ENCODE results near the gene FAM187B.

Gene FAM187B

GRCh38 chr19:35217649-35217990 lies 10.9 kb downstream of the FAM187B start:
- H3K4me2 ChIP-seq (ENCODE audit: low read length), result no peak overlapping the region
- TF ChIP-seq EZH2phosphoT487 (IDR thresholded peaks at IDR 0.05; ENCODE audit: borderline replicate concordance, low read length) (no peak), CTCF (IDR thresholded peaks at IDR 0.05; ENCODE audit: low read depth, low read length, poor library complexity, severe bottlenecking) (no peak)
- H3K27ac ChIP-seq (ENCODE audit: low read depth, low read length), result no peak overlapping the region
- H4K20me1 ChIP-seq (ENCODE audit: control insufficient read depth, insufficient read depth, low read depth, low read length), result no peaks in the 10 kb centered on the region
- no peaks in the 10 kb centered on the region for H3K79me2 ChIP-seq (ENCODE audit: control insufficient read depth, low read length)
- H3K4me1 ChIP-seq (ENCODE audit: control insufficient read depth, low read length), result peaks cover 46% of the 10 kb centered on the region
- no peaks in the 10 kb centered on the region for H3K36me3 ChIP-seq (ENCODE audit: control insufficient read depth, low read length)
- H3K9me3 ChIP-seq (ENCODE audit: control insufficient read depth, insufficient read depth, low read length), result peaks cover 9% of the 10 kb centered on the region; the same call in 1 of the 2 replicates
- H3K27me3 ChIP-seq (ENCODE audit: control insufficient read depth, low read length), result no peaks in the 10 kb centered on the region
- H3K9me2 ChIP-seq (replicated peaks; ENCODE audit: control insufficient read depth, low read length), result no peaks in the 10 kb centered on the region
- no peak overlapping the region for H3K4me3 ChIP-seq (ENCODE audit: low read length)
- H3F3A ChIP-seq (ENCODE audit: control insufficient read depth, insufficient read depth), result no peaks in the 10 kb centered on the region

- Histone ChIP-seq H3K27ac (ENCODE audit: low read depth, low read length) (no peak overlapping the region), H3K36me3 (ENCODE audit: control insufficient read depth, low read length) (no peaks in the 10 kb centered on the region), H3K4me1 (ENCODE audit: control insufficient read depth, low read length) (peaks cover 46% of the 10 kb centered on the region), H3K27me3 (ENCODE audit: control insufficient read depth, low read length) (no peaks in the 10 kb centered on the region), H4K20me1 (ENCODE audit: control insufficient read depth, insufficient read depth, low read depth, low read length) (no peaks in the 10 kb centered on the region), H3K9me2 (replicated peaks; ENCODE audit: control insufficient read depth, low read length) (no peaks in the 10 kb centered on the region), H3K4me3 (ENCODE audit: low read length) (no peak overlapping the region), H3K79me2 (ENCODE audit: control insufficient read depth, low read length) (no peaks in the 10 kb centered on the region), H3F3A (ENCODE audit: control insufficient read depth, insufficient read depth) (no peaks in the 10 kb centered on the region), H3K9me3 (ENCODE audit: control insufficient read depth, insufficient read depth, low read length) (peaks cover 9% of the 10 kb centered on the region; the same call in 1 of the 2 replicates), H3K4me2 (ENCODE audit: low read length) (no peak overlapping the region)
- peak; percentile 42 for TF ChIP-seq CTCF (IDR thresholded peaks at IDR 0.05; ENCODE audit: low read depth, low read length, poor library complexity, severe bottlenecking)
- no peak for TF ChIP-seq EZH2phosphoT487 (IDR thresholded peaks at IDR 0.05; ENCODE audit: borderline replicate concordance, low read length)
Measured at GRCh38 chr19:35216833-35217648, 11.5 kb downstream of the FAM187B start.

GRCh38 chr19:35216016-35216832 lies 12.3 kb downstream of the FAM187B start:
- Histone ChIP-seq H3K4me2 (ENCODE audit: low read length) (no peak overlapping the region), H3K36me3 (ENCODE audit: control insufficient read depth, low read length) (no peaks in the 10 kb centered on the region), H3K79me2 (ENCODE audit: control insufficient read depth, low read length) (no peaks in the 10 kb centered on the region), H4K20me1 (ENCODE audit: control insufficient read depth, insufficient read depth, low read depth, low read length) (no peaks in the 10 kb centered on the region), H3K27me3 (ENCODE audit: control insufficient read depth, low read length) (no peaks in the 10 kb centered on the region), H3K27ac (ENCODE audit: low read depth, low read length) (no peak overlapping the region), H3F3A (ENCODE audit: control insufficient read depth, insufficient read depth) (no peaks in the 10 kb centered on the region), H3K9me2 (replicated peaks; ENCODE audit: control insufficient read depth, low read length) (no peaks in the 10 kb centered on the region), H3K4me1 (ENCODE audit: control insufficient read depth, low read length) (peaks cover 54% of the 10 kb centered on the region), H3K4me3 (ENCODE audit: low read length) (no peak overlapping the region), H3K9me3 (ENCODE audit: control insufficient read depth, insufficient read depth, low read length) (peaks cover 9% of the 10 kb centered on the region; the same call in 1 of the 2 replicates)
- TF ChIP-seq EZH2phosphoT487 (IDR thresholded peaks at IDR 0.05; ENCODE audit: borderline replicate concordance, low read length), result no peak
- no peak for TF ChIP-seq CTCF (IDR thresholded peaks at IDR 0.05; ENCODE audit: low read depth, low read length, poor library complexity, severe bottlenecking)
